ENCODE measurements around the gene ATRN.

The ATRN gene

GRCh38 chr20:3696200-3696599 is 225.4 kb downstream of the ATRN start:
- no peak for DNase-seq (ENCODE audit: low read depth in 2 of 2)

- DNase-seq (ENCODE audit: low read depth in 2 of 2), result no peak
These were observed 226.1 kb downstream of the ATRN start for GRCh38 chr20:3696745-3697587.

GRCh38 chr20:3697588-3698305 is 226.9 kb downstream of the ATRN start:
- DNase-seq (ENCODE audit: low read depth in 2 of 2), result no peak

- no peak for DNase-seq (ENCODE audit: low read depth in 2 of 2)
These were observed 227.8 kb downstream of the ATRN start for GRCh38 chr20:3698591-3699001.

- DNase-seq (ENCODE audit: low read depth in 2 of 2), result no peak
These were observed 228.2 kb downstream of the ATRN start for GRCh38 chr20:3699037-3699436.
